Nephron progenitor cell (in vitro differentiated cells): Measurements from ENCODE around the gene CHADL.

Source experiments
- DNase-seq: peaks from one replicate; pipeline ENCODE4 v3.0.0; 2021
- H3K27ac Mint-ChIP-seq: 2 replicates; pipeline ENCODE4 v1.8.0; 2021; ENCODE audit warnings: mild to moderate bottlenecking, moderate library complexity, mixed read lengths
- H3K27me3 Mint-ChIP-seq: 2 replicates; pipeline ENCODE4 v1.8.0; 2021; ENCODE audit warnings: mild to moderate bottlenecking, low read depth, mixed read lengths; ENCODE audit not compliant: poor library complexity
- H3K36me3 Mint-ChIP-seq: 2 replicates; pipeline ENCODE4 v1.8.0; 2021; ENCODE audit warnings: low read depth, mixed read lengths
- H3K4me1 Mint-ChIP-seq: 2 replicates; pipeline ENCODE4 v1.8.0; 2021; ENCODE audit warnings: mixed read lengths
- H3K4me3 Mint-ChIP-seq: 2 replicates; pipeline ENCODE4 v1.8.0; 2021; ENCODE audit warnings: mild to moderate bottlenecking, moderate library complexity, mixed read lengths
- H3K9me3 Mint-ChIP-seq: 2 replicates; pipeline ENCODE4 v1.8.0; 2021; ENCODE audit warnings: mild to moderate bottlenecking, moderate library complexity, mixed read lengths
- TF ChIP-seq, protein P1 (sequence below): fragments of 200-600 bp; sonication (generic); IDR thresholded peaks from 2 replicates; pipeline ENCODE4 v1.5.0; 2021; ENCODE audit warnings: antibody characterized with exemption

The CHADL gene

DNA sequence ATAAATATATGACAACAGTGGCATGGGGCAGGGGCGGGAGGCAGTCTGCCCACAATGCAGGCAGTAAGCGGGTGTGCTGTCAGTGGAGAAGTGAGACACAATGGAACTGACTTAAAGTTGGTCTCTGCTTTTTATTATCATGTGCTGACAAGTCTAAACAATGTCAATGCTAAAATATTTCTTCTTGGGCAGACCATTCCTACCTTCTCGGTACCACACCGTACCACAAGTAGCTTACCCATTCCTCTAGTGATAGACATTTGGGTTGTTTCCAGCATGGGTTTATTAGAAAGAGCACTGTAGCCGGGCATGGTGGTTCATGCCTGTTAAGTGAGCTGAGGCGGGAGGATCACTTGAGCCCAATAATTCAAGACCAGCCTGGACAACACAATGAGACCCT is 2.6 kb upstream of the CHADL start:
- no peak for DNase-seq
- TF ChIP-seq, protein P1, sequence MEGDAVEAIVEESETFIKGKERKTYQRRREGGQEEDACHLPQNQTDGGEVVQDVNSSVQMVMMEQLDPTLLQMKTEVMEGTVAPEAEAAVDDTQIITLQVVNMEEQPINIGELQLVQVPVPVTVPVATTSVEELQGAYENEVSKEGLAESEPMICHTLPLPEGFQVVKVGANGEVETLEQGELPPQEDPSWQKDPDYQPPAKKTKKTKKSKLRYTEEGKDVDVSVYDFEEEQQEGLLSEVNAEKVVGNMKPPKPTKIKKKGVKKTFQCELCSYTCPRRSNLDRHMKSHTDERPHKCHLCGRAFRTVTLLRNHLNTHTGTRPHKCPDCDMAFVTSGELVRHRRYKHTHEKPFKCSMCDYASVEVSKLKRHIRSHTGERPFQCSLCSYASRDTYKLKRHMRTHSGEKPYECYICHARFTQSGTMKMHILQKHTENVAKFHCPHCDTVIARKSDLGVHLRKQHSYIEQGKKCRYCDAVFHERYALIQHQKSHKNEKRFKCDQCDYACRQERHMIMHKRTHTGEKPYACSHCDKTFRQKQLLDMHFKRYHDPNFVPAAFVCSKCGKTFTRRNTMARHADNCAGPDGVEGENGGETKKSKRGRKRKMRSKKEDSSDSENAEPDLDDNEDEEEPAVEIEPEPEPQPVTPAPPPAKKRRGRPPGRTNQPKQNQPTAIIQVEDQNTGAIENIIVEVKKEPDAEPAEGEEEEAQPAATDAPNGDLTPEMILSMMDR, result no peak
- Mint-ChIP-seq H3K27me3 (peaks cover 6% of the 10 kb centered on the region), H3K36me3 (peaks cover 9% of the 10 kb centered on the region), H3K4me3 (no peak overlapping the region), H3K9me3 (no peaks in the 10 kb centered on the region), H3K27ac (no peak overlapping the region), H3K4me1 (peaks cover 11% of the 10 kb centered on the region)

DNA sequence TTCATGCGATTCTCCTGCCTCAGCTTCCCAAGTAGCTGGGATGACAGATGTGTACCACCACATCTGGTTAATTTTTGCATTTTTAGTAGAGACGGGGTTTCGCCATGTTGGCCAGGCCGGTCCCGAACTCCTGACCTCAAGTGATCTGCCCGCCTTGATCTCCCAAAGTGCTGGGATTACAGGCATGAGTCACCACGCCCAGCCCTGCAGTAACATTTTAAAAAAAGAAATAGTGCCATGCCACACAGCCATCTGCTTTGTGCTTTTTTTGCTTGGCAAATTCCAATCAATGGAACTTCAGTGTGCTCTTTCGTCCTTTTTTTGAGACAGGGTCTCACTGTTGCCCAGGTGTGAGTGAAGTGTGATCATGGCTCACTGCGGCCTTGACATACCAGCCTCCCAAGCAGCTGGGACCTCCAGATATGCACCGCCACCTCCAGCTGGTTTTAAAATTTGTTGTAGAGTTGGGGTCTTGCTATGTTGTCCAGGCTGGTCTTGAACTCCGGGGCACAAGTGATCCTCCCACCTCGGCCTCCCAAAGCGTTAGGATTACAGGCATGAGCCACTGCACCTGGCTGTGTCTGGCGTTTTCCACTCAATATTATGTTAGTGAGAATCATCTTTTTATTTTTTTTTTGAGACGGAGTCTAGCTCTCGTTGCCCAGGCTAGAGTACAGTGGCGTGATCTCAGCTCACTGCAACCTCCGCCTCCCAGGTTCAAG is 1.8 kb upstream of the CHADL start:
- Mint-ChIP-seq H3K4me3 (no peak overlapping the region), H3K27me3 (peaks cover 5% of the 10 kb centered on the region), H3K27ac (no peak overlapping the region), H3K9me3 (no peaks in the 10 kb centered on the region), H3K36me3 (peaks cover 5% of the 10 kb centered on the region), H3K4me1 (peaks cover 11% of the 10 kb centered on the region)
- TF ChIP-seq, protein P1, result no peak
- no peak for DNase-seq

DNA sequence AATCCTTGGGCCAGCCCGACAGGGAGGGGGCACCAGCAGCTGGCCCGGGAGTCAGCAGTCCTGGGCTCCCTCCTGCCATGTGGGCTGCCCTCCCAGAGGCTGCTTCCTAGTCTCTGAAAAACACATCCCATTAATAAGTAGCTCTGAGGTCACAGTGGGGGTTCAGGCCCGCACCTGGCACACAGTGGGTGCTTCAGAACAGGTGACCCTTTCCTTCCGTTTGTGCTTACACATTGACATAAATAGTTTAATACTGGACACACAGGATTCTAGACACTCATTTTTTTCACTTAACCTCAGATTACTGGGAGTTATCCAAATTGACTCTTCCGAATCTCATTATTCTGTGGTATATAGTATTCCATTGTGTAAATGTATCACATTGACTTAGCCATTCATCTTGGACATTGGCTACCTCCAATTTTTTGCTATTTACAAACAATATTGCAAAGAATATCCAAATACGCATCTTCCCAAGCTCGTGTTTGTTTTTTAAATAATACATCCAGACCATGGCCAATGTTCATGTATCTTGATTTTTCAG is 474 bp upstream of the CHADL start:
- TF ChIP-seq, protein P1, result no peak
- H3K4me1 Mint-ChIP-seq, result peaks cover 11% of the 10 kb centered on the region
- H3K4me3 Mint-ChIP-seq, result no peak overlapping the region
- no peak overlapping the region for H3K27ac Mint-ChIP-seq
- no peaks in the 10 kb centered on the region for H3K9me3 Mint-ChIP-seq
- no peak for DNase-seq
- peaks cover 3% of the 10 kb centered on the region for H3K36me3 Mint-ChIP-seq
- H3K27me3 Mint-ChIP-seq, result peaks cover 14% of the 10 kb centered on the region

DNA sequence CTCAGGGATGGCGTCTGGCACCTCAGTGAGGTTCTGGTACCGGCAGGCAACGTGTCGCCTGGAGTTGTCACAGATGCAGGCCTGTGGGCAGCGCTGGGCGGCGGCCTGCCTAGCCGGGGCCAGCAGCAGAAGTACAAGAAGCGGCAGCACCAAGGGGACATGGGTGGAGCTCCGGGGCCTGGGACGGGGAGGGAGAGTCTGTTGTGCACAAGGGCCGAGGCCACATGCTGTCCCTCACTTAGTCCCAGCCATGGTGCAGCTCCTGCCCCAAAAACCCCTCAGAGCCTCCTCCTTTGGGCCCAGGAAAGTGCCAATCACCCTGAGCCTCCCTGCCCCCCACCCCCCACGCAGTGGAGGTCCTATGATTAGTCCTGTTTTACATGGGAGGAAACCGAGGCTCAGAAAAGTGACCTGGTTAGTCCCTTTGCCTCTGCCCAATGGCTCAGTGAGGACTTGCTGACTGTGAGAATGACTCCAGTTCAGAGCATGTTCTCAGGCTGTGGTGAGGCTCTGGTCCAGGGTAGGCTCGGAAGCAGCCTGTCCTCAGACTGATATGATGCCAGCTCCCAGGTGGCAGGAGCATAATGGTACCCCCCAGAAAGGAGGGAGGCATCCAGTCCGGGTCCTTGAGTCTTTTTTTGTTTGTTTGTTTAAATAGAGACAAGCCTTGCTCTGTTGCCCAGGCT is 1.1 kb downstream of the CHADL start:
- Mint-ChIP-seq H3K27ac (no peak overlapping the region), H3K27me3 (peaks cover 17% of the 10 kb centered on the region), H3K4me3 (no peak overlapping the region), H3K36me3 (peaks cover 3% of the 10 kb centered on the region), H3K4me1 (peaks cover 11% of the 10 kb centered on the region), H3K9me3 (no peaks in the 10 kb centered on the region)
- DNase-seq, result no peak
- TF ChIP-seq, protein P1, result no peak

DNA sequence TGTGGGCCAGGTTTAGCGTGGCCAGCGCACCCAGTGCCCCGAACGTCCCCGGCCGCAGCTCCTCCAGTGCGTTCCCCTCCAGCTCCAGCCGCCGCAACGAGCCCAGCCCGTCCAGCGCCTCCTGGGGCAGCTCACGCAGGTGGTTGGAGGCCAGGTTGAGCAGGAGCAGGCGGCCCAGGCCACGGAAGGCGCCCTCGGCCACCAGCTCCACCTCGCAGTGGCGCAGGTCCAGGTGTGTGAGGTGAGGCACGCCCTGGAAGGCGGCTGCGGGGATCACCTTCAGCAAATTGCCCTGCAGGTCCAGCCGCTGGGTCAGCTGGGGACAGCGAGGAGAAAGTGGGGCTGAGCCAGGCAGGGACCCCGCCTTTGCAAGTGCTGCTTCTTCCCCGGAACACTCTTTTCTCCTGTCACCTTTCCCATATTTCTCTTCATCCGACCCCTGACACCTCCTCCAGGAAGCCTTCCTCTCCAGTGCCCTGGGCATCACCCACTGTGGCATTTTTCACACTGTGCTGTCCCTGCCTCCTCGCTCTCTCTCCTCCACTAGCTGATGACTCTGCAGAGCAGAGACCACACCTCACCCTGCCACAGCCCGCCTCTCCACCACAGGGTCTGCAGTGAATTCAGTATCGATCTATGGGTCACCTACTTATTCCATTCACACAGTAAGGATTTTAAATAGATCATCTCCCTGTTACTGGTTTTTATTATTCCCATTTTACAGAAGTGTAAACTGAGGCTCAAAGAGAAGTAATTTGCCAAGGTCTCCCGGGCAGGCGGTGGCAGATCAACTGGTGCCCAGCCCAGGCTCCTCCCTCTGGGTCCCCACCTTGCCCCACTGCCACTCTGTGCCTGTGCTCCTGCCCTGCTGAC is 1.9 kb downstream of the CHADL start:
- H3K4me1 Mint-ChIP-seq, result peaks cover 11% of the 10 kb centered on the region
- no peaks in the 10 kb centered on the region for H3K9me3 Mint-ChIP-seq
- H3K36me3 Mint-ChIP-seq, result peaks cover 3% of the 10 kb centered on the region
- no peak overlapping the region for H3K27ac Mint-ChIP-seq
- no peak for DNase-seq
- TF ChIP-seq, protein P1, result no peak
- H3K27me3 Mint-ChIP-seq, result peaks cover 17% of the 10 kb centered on the region
- H3K4me3 Mint-ChIP-seq, result peak overlapping the region; percentile 76
